M059J (cell line): ENCODE data around the gene ANO9. TPM values are rescaled to one million over a fixed set of nuclear protein-coding genes. Genes with fewer than 3 reads are reported as not detected.

ENCODE experiments used
- DNase-seq: peaks from one replicate; pipeline ENCODE4 v3.0.0-alpha.2; 2012; ENCODE audit warnings: low read depth
- total RNA-seq: library from RNA; depleted of rRNA; stranded (reverse); fragments of >200 nt; shearing (Covaris generic); gene quantifications from 2 replicates; pipeline ENCODE4 v1.2.3, GENCODE V29; 2014; rRNA removed

The ANO9 gene
- 0.20 TPM in 1 of 2 replicates, not detected in the other for total RNA-seq

DNA sequence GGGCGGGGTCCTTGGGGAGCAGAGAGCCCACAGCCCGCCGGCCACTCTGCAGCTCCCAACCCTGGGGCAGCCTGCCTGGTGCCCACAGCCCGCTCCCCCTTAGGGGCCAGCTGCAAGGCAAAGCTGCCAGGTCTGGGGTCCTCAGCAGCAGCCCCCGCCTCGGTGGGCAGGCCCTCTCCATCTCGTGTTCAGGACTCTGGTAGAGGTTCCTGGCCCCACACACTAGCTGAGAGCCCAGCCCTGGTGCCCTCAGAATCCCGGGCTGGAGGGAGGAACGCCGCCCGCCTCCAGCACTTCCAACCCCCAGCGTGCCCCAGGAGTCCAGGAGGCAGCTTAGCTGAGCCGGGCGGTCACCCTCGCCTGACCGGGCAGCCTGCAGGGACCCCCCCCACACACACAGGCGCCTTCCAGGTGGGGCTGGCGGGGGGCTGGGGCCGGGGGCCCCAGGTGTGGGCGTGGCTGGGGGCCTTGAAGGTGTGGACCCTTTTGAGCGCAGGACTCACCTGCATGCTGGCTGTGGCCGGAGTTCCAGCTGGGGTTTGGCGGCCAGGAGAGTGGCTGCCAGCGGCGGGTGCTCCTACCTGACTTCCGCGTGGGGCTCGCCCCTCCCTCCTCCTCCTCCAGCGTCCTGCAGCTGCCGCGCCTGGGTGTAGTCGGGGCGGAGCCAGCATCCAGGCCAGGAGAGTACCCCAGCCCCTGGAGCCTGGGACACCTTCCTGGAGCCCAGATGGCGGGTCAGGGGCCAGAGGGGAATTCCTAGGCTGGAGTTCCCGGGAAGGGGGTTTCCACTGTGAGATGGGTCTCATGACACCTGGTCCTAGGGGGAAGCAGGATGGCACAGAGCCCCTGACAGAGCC, at the start of gene ANO9:
ANO9 (minus strand) TSS at position 594 of the 857 bp plus-strand sequence; CDS start at position 509, 85 bp downstream.
- DNase-seq, result no peak

GRCh38 chr11:491358-491757, 49.5 kb upstream of the ANO9 start:
- DNase-seq, result no peak

- DNase-seq, result no peak
These were observed 49.1 kb upstream of the ANO9 start for GRCh38 chr11:490930-491260.

GRCh38 chr11:490186-490929, 48.5 kb upstream of the ANO9 start:
- no peak for DNase-seq

- DNase-seq, result no peak
These were observed 47.9 kb upstream of the ANO9 start for GRCh38 chr11:489610-490185.

- DNase-seq, result no peak
These were observed 47.2 kb upstream of the ANO9 start for GRCh38 chr11:488992-489391.

- no peak for DNase-seq
These were observed 46.8 kb upstream of the ANO9 start for GRCh38 chr11:488579-488978.

DNA sequence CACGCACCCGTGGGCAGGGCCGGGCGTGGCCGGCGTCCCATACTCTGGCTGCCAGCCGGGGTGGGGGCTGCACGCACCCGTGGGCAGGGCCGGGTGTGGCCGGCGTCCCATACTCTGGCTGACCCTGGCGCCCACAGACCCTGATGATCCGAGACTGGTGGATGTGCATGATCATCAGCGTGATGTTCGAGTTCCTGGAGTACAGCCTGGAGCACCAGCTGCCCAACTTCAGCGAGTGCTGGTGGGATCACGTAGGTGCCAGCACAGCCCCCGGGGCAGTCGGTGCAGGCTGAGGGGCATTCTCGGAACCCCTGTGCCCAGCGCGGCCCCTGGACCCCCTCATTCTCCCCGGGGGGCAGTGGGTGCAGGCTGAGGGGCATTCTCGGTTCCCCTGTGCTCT, 46.3 kb upstream of the ANO9 start:
- no peak for DNase-seq

DNA sequence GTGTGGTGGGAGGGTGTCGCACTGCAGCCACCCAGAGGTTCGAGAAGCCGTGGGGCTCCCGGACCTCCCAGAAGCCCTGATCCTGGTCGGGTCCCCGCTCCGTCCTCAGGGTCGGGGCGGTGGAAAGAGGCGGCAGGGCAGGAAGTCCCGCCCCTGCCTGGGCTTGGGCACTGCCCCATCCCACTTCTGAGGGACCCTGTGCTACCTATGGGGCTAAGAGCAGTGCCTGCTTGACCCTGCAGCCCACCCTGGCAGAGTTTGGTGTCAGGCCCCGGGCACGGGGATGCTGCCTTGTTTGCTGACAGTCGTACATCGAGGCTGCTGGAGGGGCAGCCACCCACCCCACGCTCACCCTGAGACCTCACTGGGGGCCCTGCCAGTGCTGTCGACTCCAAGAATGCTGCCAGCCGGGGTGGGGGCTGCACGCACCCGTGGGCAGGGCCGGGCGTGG, 45.8 kb upstream of the ANO9 start:
- DNase-seq, result no peak

DNA sequence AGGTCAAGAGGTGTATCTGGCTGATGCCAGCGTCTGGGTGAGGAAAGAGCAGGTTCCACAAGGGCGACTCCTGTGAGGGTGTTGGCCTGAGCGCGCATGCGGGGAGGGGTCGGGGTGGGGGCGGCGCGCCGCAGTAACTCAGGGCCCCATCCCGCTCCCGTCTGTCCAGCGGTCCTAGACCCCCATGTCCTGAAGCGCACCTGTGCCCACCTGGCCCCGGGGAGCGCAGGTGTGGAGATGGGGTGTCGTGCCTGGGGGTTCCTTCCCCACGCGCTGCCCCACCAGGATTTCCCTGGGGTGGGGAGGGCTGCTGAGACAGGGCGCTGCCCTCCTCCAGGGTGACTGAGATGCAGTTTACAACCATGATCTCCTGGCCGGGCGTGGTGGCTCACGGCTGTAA, 44.4 kb upstream of the ANO9 start:
- DNase-seq, result no peak

DNA sequence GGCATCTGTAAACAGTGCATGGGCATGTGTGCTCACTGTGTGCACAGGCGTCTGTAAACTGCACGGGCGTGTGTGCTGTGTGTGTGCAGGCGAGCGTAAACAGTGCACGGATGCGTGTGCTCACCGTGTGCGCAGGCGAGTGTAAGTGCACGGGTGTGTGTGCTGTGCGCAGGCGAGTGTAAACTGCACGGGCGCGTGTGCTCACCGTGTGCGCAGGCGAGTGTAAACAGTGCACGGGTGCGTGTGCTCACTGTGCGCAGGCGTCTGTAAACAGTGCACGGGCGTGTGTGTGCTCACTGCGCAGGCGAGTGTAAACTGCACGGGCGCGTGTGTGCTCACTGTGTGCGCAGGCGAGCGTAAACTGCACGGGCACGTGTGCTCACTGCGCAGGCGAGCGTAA, 42.8 kb upstream of the ANO9 start:
- no peak for DNase-seq

DNA sequence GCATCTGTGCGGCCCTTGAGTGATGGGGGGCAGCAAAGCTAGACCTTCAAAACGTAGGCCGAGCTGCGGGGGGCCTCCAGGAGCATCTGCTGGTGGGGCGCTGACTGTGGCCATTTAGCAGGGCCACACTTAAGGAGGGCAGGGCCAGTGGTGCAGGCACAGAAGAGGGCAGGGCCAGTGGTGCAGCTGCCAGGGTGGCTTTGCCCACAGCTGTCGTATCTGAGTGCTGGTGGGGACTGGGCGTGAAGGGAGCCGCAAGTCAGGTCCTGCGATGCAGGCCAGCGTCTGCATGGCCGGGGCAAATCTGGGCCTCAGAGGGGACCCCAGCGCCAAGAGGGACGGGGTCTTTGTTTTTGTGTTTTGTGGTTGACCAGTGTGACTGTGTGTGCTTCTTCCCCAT, 37.5 kb upstream of the ANO9 start:
- DNase-seq, result no peak

DNA sequence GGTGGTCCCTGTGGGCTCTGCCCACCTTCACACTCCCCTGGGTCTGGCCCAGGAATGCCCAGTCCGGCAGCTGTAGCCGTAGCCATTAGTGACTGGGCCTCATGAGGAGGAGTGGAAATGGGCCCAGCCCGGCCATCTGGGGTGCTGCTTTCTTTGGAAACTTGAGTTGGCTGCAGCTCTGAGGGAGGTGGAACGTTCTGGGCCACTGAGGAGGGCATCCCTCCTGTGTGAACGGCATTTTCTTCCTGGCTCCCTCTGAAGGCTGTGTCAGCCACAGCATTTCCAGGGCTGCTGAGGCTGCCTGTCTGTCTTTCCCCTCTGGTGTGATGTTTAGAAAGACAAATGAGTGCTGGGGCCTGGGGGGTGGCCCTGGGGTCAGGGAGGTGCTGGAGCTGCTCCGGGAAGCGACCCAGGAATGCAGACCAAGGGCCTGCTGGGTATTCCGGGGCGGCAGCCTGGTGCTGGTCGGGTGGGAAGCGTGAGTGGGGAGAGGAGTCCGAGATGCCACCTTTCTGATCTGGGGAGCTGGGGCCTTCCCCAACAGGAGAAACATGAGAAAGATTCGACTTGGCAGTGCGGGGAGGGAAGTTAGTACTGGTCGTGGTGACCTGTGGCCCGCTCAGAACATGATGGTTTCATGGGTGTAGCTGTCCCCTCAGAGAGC, 35.4 kb upstream of the ANO9 start:
- no peak for DNase-seq

DNA sequence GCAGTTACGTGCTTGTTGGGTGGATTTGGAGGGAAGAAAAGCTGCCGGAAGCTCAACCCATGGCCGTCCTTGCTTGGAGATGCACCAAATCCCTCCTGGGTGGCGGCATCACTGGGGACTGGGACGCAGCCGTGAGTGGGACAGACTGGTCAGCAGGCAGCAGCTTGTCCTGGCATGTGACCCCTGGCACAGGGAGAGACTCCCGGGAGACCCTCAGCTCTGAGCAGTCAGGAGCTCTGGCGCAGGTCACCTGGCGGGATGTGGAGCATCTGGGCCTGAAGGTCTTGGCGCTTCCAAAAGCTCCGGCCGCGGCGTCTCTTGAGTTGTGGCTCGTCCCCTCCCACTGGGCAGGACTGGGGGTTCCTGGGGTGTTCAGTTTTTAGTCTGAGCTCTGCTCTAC, 34.6 kb upstream of the ANO9 start:
- no peak for DNase-seq

- no peak for DNase-seq
These were observed 34.1 kb upstream of the ANO9 start for GRCh38 chr11:475941-476340.

- DNase-seq, result no peak
These were observed 33.2 kb upstream of the ANO9 start for GRCh38 chr11:474914-475506.

DNA sequence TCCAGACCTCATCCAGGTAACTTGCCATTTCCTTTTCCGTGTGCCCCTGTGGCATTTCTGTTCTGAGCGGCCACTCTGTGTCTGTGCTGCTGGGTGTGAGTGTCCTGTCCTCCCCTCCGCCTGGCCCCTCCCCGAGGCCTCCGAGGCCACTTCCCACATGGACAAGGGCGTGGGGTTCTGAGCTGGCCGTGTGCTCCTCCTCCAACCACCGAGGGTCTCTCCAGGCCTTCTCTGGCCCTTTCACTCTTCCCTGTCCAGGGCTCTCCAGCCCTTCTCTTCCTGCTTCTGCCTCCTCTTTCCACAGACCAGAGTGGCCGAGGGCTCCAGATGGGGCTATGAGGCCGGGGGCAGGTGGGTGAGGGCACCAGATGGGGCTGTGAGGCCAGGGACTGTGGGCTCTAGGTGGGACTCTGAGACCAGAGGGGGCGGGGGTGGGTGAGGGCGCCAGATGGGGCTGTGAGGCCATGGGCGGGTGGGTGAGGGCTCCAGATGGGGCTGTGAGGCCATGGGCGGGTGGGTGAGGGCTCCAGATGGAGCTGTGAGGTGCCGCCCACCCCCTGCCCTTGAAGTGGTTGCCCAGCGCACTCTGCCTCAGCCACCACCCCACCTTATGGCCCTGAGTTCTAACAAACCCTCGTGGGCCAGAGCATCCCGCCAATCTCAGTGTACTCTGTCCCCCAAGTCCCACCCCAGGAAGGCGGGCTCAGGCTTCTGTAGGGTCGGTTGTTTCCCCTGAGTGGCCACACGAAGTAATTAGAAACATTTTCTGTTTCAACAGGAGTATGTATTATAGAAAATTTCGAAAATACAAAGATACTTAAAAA, 32.4 kb upstream of the ANO9 start:
- DNase-seq, result no peak

GRCh38 chr11:473415-473814, 31.6 kb upstream of the ANO9 start:
- DNase-seq, result no peak

- no peak for DNase-seq
These were observed 31.0 kb upstream of the ANO9 start for GRCh38 chr11:472816-473215.

- no peak for DNase-seq
These were observed 30.5 kb upstream of the ANO9 start for GRCh38 chr11:472272-472671.
